A549 (cell line): ENCODE measurements around the gene UNC13C.

Experiments
- FOXS1 ChIP-seq: fragments of 250-450 bp; sonication (Bioruptor Pico); IDR thresholded peaks from 2 replicates; pipeline ENCODE4 v1.5.0; 2020; ENCODE audit warnings: mild to moderate bottlenecking, moderate library complexity
- GATA3 ChIP-seq: IDR thresholded peaks from 2 replicates; pipeline ENCODE4 v1.6.1; 2012; ENCODE audit warnings: borderline replicate concordance
- KDM1A ChIP-seq: fragments of 200-600 bp; sonication (generic); IDR thresholded peaks from 2 replicates; pipeline ENCODE4 v1.6.1; 2016; ENCODE audit warnings: low read depth, mild to moderate bottlenecking
- POLR2A ChIP-seq: IDR thresholded peaks from 2 replicates; pipeline ENCODE4 v1.6.1; 2012; ENCODE audit warnings: mild to moderate bottlenecking, low read length
- RAD21 ChIP-seq, 2 experiments: fragments of >200 bp in 1 of 2; sonication (Bioruptor Twin) in 1 of 2; formaldehyde crosslinking in 1 of 2; IDR thresholded peaks in 1 of 2; conservative IDR thresholded peaks in 1 of 2; 2 replicates in 1 of 2; 3 replicates in 1 of 2; pipeline ENCODE4 v1.6.1; 2012 to 2018; ENCODE audit warnings: inconsistent platforms in 1 of 2
- RCOR1 ChIP-seq: fragments of 150-350 bp; IDR thresholded peaks from 2 replicates; pipeline ENCODE4 v1.6.1; 2014; ENCODE audit warnings: antibody characterized with exemption, low read length, low read depth
- TF ChIP-seq, protein P1 (sequence below): IDR thresholded peaks from 2 replicates; pipeline ENCODE4 v1.6.1; 2012
- TF ChIP-seq, protein P2 (sequence below): fragments of >200 bp; sonication (Bioruptor Twin); formaldehyde crosslinking; IDR thresholded peaks from 3 replicates; pipeline ENCODE4 v1.5.1; 2016

DNA sequence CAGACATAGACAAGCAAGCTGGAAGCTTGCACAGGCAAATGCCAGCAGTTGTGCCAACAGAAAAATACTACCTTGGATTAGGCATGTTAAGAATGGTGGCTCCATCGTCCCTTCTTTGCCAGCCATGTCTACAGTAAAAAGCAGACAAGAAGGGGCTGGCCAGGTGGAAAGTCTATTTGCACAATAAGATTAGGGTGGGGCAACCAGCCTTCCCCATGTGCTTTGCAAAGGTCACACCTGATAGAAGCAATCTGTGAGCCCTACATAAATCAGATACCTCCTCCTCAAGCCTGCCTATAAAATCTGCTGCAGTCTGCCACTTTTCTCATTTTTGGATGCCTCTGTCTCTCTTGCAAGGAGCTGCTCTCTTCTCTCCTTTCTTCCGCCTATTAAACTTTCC is 662.6 kb downstream of the UNC13C start:
- TF ChIP-seq, protein P1, sequence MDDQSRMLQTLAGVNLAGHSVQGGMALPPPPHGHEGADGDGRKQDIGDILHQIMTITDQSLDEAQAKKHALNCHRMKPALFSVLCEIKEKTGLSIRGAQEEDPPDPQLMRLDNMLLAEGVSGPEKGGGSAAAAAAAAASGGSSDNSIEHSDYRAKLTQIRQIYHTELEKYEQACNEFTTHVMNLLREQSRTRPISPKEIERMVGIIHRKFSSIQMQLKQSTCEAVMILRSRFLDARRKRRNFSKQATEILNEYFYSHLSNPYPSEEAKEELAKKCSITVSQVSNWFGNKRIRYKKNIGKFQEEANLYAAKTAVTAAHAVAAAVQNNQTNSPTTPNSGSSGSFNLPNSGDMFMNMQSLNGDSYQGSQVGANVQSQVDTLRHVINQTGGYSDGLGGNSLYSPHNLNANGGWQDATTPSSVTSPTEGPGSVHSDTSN = no peak
- TF ChIP-seq, protein P2, sequence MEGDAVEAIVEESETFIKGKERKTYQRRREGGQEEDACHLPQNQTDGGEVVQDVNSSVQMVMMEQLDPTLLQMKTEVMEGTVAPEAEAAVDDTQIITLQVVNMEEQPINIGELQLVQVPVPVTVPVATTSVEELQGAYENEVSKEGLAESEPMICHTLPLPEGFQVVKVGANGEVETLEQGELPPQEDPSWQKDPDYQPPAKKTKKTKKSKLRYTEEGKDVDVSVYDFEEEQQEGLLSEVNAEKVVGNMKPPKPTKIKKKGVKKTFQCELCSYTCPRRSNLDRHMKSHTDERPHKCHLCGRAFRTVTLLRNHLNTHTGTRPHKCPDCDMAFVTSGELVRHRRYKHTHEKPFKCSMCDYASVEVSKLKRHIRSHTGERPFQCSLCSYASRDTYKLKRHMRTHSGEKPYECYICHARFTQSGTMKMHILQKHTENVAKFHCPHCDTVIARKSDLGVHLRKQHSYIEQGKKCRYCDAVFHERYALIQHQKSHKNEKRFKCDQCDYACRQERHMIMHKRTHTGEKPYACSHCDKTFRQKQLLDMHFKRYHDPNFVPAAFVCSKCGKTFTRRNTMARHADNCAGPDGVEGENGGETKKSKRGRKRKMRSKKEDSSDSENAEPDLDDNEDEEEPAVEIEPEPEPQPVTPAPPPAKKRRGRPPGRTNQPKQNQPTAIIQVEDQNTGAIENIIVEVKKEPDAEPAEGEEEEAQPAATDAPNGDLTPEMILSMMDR = no peak
- TF ChIP-seq RAD21 (conservative IDR thresholded peaks at IDR 0.05 in 1 of 2, IDR thresholded peaks at IDR 0.05 in 1 of 2) (no peak), POLR2A (no peak), RCOR1 (no peak), FOXS1 (no peak), KDM1A (no peak), GATA3 (no peak)
